NCI-H146 treated with DMSO at 0.1 percent for 48 hours (cell line): ENCODE measurements around the gene C17orf67.
A peak's percentile ranks its signal among the peaks of the same experiment; 100 is the strongest.

ENCODE experiments used
- DNase-seq: peaks from one replicate; lab custom pipeline; 2025; ENCODE audit not compliant: unreplicated experiment; lab: John Stamatoyannopoulos, UW

C17orf67 gene

GRCh38 chr17:56809106-56809819, 24.5 kb downstream of the C17orf67 start:
- DNase-seq: no peak

- no peak for DNase-seq
These were observed 25.2 kb downstream of the C17orf67 start for GRCh38 chr17:56808503-56808902.

- no peak for DNase-seq
These were observed 26.0 kb downstream of the C17orf67 start for GRCh38 chr17:56807723-56808122.

- DNase-seq: no peak
These were observed 26.8 kb downstream of the C17orf67 start for GRCh38 chr17:56806949-56807348.

- no peak for DNase-seq
These were observed 29.3 kb downstream of the C17orf67 start for GRCh38 chr17:56804454-56804853.

GRCh38 chr17:56803071-56803470, 30.6 kb downstream of the C17orf67 start:
- DNase-seq: no peak

GRCh38 chr17:56801459-56802178, 32.1 kb downstream of the C17orf67 start:
- no peak for DNase-seq

GRCh38 chr17:56798916-56799315, 34.8 kb downstream of the C17orf67 start:
- no peak for DNase-seq

- no peak for DNase-seq
These were observed 37.2 kb downstream of the C17orf67 start for GRCh38 chr17:56796536-56796935.

GRCh38 chr17:56795221-56795865, 38.4 kb downstream of the C17orf67 start:
- DNase-seq: no peak

GRCh38 chr17:56793957-56794356, 39.8 kb downstream of the C17orf67 start:
- DNase-seq: no peak

- no peak for DNase-seq
These were observed 40.2 kb downstream of the C17orf67 start for GRCh38 chr17:56793531-56793930.

- DNase-seq: no peak
These were observed 41.5 kb downstream of the C17orf67 start for GRCh38 chr17:56792267-56792666.

- DNase-seq: no peak
These were observed 46.7 kb downstream of the C17orf67 start for GRCh38 chr17:56786989-56787482.

GRCh38 chr17:56785997-56786680, 47.6 kb downstream of the C17orf67 start:
- DNase-seq: no peak

- no peak for DNase-seq
These were observed 48.3 kb downstream of the C17orf67 start for GRCh38 chr17:56785405-56785804.

GRCh38 chr17:56782338-56782737, 51.4 kb downstream of the C17orf67 start:
- DNase-seq: no peak

- peak; percentile 4 for DNase-seq
These were observed 51.8 kb downstream of the C17orf67 start for GRCh38 chr17:56781906-56782305.

- peak; percentile 16 for DNase-seq
These were observed 53.6 kb downstream of the C17orf67 start for GRCh38 chr17:56779898-56780777.

- DNase-seq: no peak
These were observed 54.4 kb downstream of the C17orf67 start for GRCh38 chr17:56779322-56779721.
